Measurements from ENCODE around the gene U2SURP. TPM values are rescaled to one million over a fixed set of nuclear protein-coding genes. Genes with fewer than 3 reads are reported as not detected.

Gene U2SURP
- total RNA-seq, 2 donors from 2014 or later, result 65.4 to 68.2 TPM

DNA sequence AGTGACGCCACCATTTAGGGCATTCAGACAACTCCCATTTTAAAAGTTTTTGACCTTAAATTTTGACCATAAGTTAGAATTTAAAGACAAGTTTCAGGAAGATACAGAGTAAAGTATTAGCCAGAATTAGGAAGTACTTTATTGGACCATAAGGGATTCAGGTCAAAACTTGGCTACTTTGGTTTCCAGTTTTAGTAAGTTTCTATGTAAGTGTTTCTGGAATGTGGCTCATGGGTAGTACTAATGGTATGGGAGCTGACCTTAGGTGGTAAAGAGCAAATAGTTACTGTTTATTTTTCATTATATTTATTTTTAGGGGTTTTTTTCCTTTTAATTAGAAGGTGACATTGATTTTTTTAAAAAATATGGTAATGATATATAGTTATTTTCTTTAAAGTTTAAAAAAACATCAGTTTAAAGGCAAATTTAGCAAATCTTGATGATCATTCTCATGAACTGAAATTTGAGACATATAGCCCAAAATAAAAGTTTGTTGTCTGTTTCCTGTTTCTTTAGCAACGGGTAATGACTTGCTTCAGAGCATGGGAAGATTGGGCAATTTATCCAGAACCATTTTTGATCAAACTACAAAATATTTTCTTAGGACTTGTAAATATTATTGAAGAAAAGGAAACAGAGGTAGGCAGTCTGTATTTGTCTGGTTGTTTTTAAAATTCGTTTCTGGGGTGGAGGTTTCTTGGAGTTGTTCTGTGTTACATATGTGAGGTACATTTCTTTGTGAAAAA is 34.3 kb downstream of the U2SURP start:
- WGBS, 2 donors, result 72 to 85% methylated on average over 3 of the region's 3 CpGs
- TF ChIP-seq POLR2A (IDR thresholded peaks at IDR 0.05) (no peak), CTCF (IDR thresholded peaks at IDR 0.05) (no peak)
- H3K27me3 ChIP-seq, result no peaks in the 10 kb centered on the region
- intact Hi-C loops (cut with DNase I), result no loop called here
- no peak for DNase-seq
- H3K36me3 ChIP-seq (replicated peaks in 1 of 2; ENCODE audit: insufficient read depth in 1 of 2, low read depth in 2 of 2), result peaks cover 0 to 13% of the 10 kb centered on the region in 2 donors
- no peak for ATAC-seq
- no peak overlapping the region for H3K27ac ChIP-seq
- no peaks in the 10 kb centered on the region for H3K9me3 ChIP-seq
- no peak overlapping the region for H3K4me3 ChIP-seq
- peaks cover 4% of the 10 kb centered on the region for H3K4me1 ChIP-seq

DNA sequence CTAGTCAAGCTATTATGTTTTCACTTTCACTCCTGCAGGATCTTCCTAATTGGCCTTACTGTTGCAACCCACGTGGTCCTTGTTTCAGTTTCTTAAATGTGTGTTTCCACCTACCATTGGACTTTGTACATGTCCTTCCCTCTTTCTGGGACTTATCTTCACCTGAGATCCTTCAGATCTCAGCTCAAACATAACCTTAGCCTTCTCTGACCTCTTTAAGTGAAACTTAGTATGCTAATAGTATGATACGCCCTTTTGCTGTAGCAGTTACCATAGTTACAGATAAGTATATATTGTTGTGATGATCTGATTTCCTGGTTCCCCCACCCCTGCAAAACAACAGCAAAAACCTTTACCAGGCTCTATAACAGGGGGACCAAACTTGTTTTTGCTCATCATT is 35.2 kb downstream of the U2SURP start:
- Histone ChIP-seq H3K9me3 (no peaks in the 10 kb centered on the region), H3K27ac (no peak overlapping the region), H3K36me3 (replicated peaks in 1 of 2; ENCODE audit: insufficient read depth in 1 of 2, low read depth in 2 of 2) (peaks cover 0 to 11% of the 10 kb centered on the region in 2 donors), H3K4me1 (peaks cover 4% of the 10 kb centered on the region), H3K4me3 (no peak overlapping the region), H3K27me3 (no peaks in the 10 kb centered on the region)
- intact Hi-C loops (cut with DNase I), result no loop called here
- no peak for TF ChIP-seq POLR2A (IDR thresholded peaks at IDR 0.05)
- no peak for TF ChIP-seq CTCF (IDR thresholded peaks at IDR 0.05)
- ATAC-seq, result no peak
- no peak for DNase-seq
- 57 to 62% methylated on average over 2 of the region's 2 CpGs for WGBS, 2 donors

DNA sequence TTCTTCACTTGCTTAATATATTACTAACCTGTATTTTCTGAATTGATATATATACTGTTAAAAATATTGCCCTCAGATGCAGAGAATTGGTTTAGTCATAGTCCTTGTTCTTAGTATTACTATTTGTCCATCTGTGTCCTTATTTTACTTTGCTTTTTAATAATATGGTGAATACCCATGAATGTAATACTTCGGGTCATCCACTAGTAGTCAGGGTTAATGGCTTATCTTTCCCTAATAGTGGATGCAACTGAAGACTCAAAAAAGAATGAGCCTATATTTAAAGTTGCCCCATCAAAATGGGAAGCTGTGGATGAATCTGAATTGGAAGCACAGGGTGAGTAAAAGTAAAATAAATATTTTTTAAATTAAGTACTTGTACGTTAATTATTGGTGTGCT is 36.5 kb downstream of the U2SURP start:
- Histone ChIP-seq H3K27me3 (no peaks in the 10 kb centered on the region), H3K4me3 (no peak overlapping the region), H3K36me3 (replicated peaks in 1 of 2; ENCODE audit: insufficient read depth in 1 of 2, low read depth in 2 of 2) (peaks cover 0 to 11% of the 10 kb centered on the region in 2 donors), H3K4me1 (peaks cover 4% of the 10 kb centered on the region), H3K27ac (no peak overlapping the region), H3K9me3 (no peaks in the 10 kb centered on the region)
- no peak for TF ChIP-seq CTCF (IDR thresholded peaks at IDR 0.05)
- TF ChIP-seq POLR2A (IDR thresholded peaks at IDR 0.05), result no peak
- intact Hi-C loops (cut with DNase I), result no loop called here
- no peak for DNase-seq
- no peak for ATAC-seq
- 79 to 85% methylated on average over 2 of the region's 2 CpGs for WGBS, 2 donors

DNA sequence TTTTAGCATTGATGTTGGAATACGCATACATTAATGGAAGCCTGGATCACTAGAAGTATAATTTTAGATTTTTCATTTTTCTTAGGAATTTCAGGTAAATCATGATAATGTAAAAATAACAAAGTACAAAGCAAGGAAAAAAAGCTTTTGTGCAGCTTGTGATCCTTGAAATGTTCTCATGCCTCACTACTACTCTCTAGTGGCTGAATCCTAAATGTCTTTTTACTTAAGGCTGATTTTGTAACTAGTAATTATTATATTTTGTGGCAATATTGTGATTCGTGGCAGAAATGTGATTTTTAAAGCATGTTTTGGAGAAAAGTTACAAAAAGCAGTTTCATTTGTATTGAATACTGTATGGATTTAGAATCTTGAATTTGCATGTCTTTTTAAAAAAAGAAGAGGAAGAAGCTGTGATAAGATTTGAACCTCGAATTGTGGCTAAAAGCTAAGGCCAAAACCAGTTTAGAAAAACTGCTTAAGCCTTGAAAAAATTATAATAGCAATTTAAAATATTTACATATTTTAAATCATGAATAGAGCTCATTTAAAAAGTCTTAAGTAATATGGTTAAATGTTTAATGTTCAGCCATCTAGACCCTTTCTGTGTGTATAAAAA is 39.0 kb downstream of the U2SURP start:
- Histone ChIP-seq H3K4me1 (peaks cover 4% of the 10 kb centered on the region), H3K36me3 (replicated peaks in 1 of 2; ENCODE audit: insufficient read depth in 1 of 2, low read depth in 2 of 2) (peaks cover 5 to 14% of the 10 kb centered on the region in 2 donors), H3K4me3 (no peak overlapping the region), H3K27me3 (no peaks in the 10 kb centered on the region), H3K9me3 (no peaks in the 10 kb centered on the region), H3K27ac (no peak overlapping the region)
- peak in 6 of 7 experiments; percentile 20 to 39 (median 33) for TF ChIP-seq CTCF (IDR thresholded peaks at IDR 0.05)
- no peak for TF ChIP-seq POLR2A (IDR thresholded peaks at IDR 0.05)
- no peak for ATAC-seq
- 35 to 45% methylated on average over 3 of the region's 3 CpGs for WGBS, 2 donors
- no peak for DNase-seq
- intact Hi-C loops (cut with DNase I), result no loop called here

Data from body of pancreas (tissue), 4 donors.